Neural crest cell (in vitro differentiated cells): ENCODE results near the gene SMIM35. TPM values are rescaled to one million over a fixed set of nuclear protein-coding genes. Genes with fewer than 3 reads are reported as not detected.
"Not testable (repeated sequence)": the region's sequence is repeated elsewhere in the genome, so short reads cannot be mapped to it uniquely, and the experiment has no call there.

Experiments used
- DNase-seq: peaks from one replicate; pipeline ENCODE4 v3.0.0; 2021; ENCODE audit warnings: low read depth, mixed read lengths, low spot score
- H3K27ac Mint-ChIP-seq: one replicate; pipeline ENCODE4 v1.8.0; 2021; ENCODE audit warnings: mild to moderate bottlenecking, mixed read lengths; ENCODE audit not compliant: unreplicated experiment
- H3K27me3 Mint-ChIP-seq: 2 replicates; pipeline ENCODE4 v1.8.0; 2021; ENCODE audit warnings: low read depth, mild to moderate bottlenecking, mixed read lengths
- H3K36me3 Mint-ChIP-seq: 2 replicates; pipeline ENCODE4 v1.8.0; 2021; ENCODE audit warnings: low read depth, mild to moderate bottlenecking, mixed read lengths
- H3K4me1 Mint-ChIP-seq: 2 replicates; pipeline ENCODE4 v1.8.0; 2021; ENCODE audit warnings: mixed read lengths
- H3K4me3 Mint-ChIP-seq: one replicate; pipeline ENCODE4 v1.8.0; 2021; ENCODE audit warnings: mild to moderate bottlenecking, mixed read lengths
- H3K9me3 Mint-ChIP-seq: 2 replicates; pipeline ENCODE4 v1.8.0; 2021; ENCODE audit warnings: mixed read lengths
- CTCF ChIP-seq: fragments of 200-600 bp; sonication (generic); conservative IDR thresholded peaks from 2 replicates; pipeline ENCODE4 v1.5.0; 2021; ENCODE audit warnings: antibody characterized with exemption, mild to moderate bottlenecking
- total RNA-seq: library from RNA; stranded (reverse); gene quantifications from 2 replicates; pipeline ENCODE4 v1.2.1, GENCODE V29; 2021

The SMIM35 gene
- total RNA-seq, 1 donor from 2014 or later: not detected

- Mint-ChIP-seq H3K9me3 (peaks cover 3% of the 10 kb centered on the region), H3K4me3 (no peak overlapping the region), H3K4me1 (no peaks in the 10 kb centered on the region), H3K36me3 (no peaks in the 10 kb centered on the region), H3K27ac (no peak overlapping the region), H3K27me3 (no peaks in the 10 kb centered on the region)
- no peak for TF ChIP-seq CTCF
- DNase-seq: no peak
These were observed 76.7 kb downstream of the SMIM35 start for GRCh38 chr11:118009864-118010737.

- TF ChIP-seq CTCF: no peak
- no peaks in the 10 kb centered on the region for H3K27me3 Mint-ChIP-seq
- peaks cover 6% of the 10 kb centered on the region for H3K9me3 Mint-ChIP-seq
- peak overlapping the region; percentile 44 for H3K27ac Mint-ChIP-seq
- no peak overlapping the region for H3K4me3 Mint-ChIP-seq
- H3K36me3 Mint-ChIP-seq: no peaks in the 10 kb centered on the region
- no peaks in the 10 kb centered on the region for H3K4me1 Mint-ChIP-seq
- no peak for DNase-seq
These were observed 78.4 kb downstream of the SMIM35 start for GRCh38 chr11:118008271-118008911.

- not testable (repeated sequence) for H3K4me3 Mint-ChIP-seq, H3K4me1 Mint-ChIP-seq, H3K9me3 Mint-ChIP-seq, H3K27me3 Mint-ChIP-seq, H3K36me3 Mint-ChIP-seq, DNase-seq, H3K27ac Mint-ChIP-seq
These were observed 79.0 kb downstream of the SMIM35 start for GRCh38 chr11:118007563-118008270.

- Mint-ChIP-seq H3K27me3 (no peaks in the 10 kb centered on the region), H3K27ac (no peak overlapping the region), H3K36me3 (no peaks in the 10 kb centered on the region), H3K4me3 (no peak overlapping the region), H3K4me1 (peaks cover 7% of the 10 kb centered on the region), H3K9me3 (peaks cover 6% of the 10 kb centered on the region)
- TF ChIP-seq CTCF: no peak
- no peak for DNase-seq
These were observed 79.7 kb downstream of the SMIM35 start for GRCh38 chr11:118007040-118007439.

GRCh38 chr11:118006153-118006534 lies 80.6 kb downstream of the SMIM35 start:
- H3K4me1 Mint-ChIP-seq: peaks cover 7% of the 10 kb centered on the region
- no peak for DNase-seq
- H3K27me3 Mint-ChIP-seq: no peaks in the 10 kb centered on the region
- H3K9me3 Mint-ChIP-seq: peaks cover 6% of the 10 kb centered on the region
- no peak for TF ChIP-seq CTCF
- no peak overlapping the region for H3K27ac Mint-ChIP-seq
- H3K36me3 Mint-ChIP-seq: no peaks in the 10 kb centered on the region
- H3K4me3 Mint-ChIP-seq: no peak overlapping the region
